T-helper 1 cell treated with Interleukin-12 subunit alpha and Interleukin-12 subunit beta and Interleukin-4 antibody, amounts not matched to agents 30 ng/mL and 1 ng/mL, for 36 hours (primary cell): ENCODE data around the gene JAK1. TPM values are rescaled to one million over a fixed set of nuclear protein-coding genes. Genes with fewer than 3 reads are reported as not detected.
"Not testable (repeated sequence)": the region's sequence is repeated elsewhere in the genome, so short reads cannot be mapped to it uniquely, and the experiment has no call there.

Experiments
- intact Hi-C: fragments of 100-400 bp; cut with micrococcal nuclease; formaldehyde crosslinking; loops from one replicate; pipeline ENCODE4 v1.15.1; 2024
- total RNA-seq: library from RNA; stranded (reverse); gene quantifications from 2 replicates; pipeline ENCODE4 v1.2.3, GENCODE V29; 2022

The JAK1 gene
- total RNA-seq, 1 donor from 2014 or later = 206 TPM

- intact Hi-C loops = no loop called here
Observed at GRCh38 chr1:64844175-64844574, 122.2 kb downstream of the JAK1 start.

- intact Hi-C loops = no loop called here
Observed at GRCh38 chr1:64843675-64844074, 122.7 kb downstream of the JAK1 start.

- intact Hi-C loops = no loop called here
Observed at GRCh38 chr1:64842224-64842623, 124.1 kb downstream of the JAK1 start.

- intact Hi-C loops = no loop called here
Observed at GRCh38 chr1:64841330-64842065, 124.9 kb downstream of the JAK1 start.

GRCh38 chr1:64839732-64840405, 126.5 kb downstream of the JAK1 start:
- intact Hi-C loops = no loop called here

- intact Hi-C loops = no loop called here
Observed at GRCh38 chr1:64839261-64839660, 127.1 kb downstream of the JAK1 start.

GRCh38 chr1:64838486-64838885, 127.9 kb downstream of the JAK1 start:
- intact Hi-C loops = no loop called here

- intact Hi-C loops = no loop called here
Observed at GRCh38 chr1:64836802-64837201, 129.5 kb downstream of the JAK1 start.

- intact Hi-C loops = no loop called here
Observed at GRCh38 chr1:64834734-64835133, 131.6 kb downstream of the JAK1 start.

GRCh38 chr1:64830030-64830651, 136.2 kb downstream of the JAK1 start:
- intact Hi-C loops = no loop called here

- intact Hi-C loops = loop anchor here (5.0 to 10.0 kb wide), 3 partner anchors 318 to 1235 kb away; partner anchors contain the start of genes AK4 and PGM1
Observed at GRCh38 chr1:64829411-64830029, 136.8 kb downstream of the JAK1 start.

- intact Hi-C loops = loop anchor here (5.0 to 10.0 kb wide), 3 partner anchors 318 to 1234 kb away; partner anchors contain the start of genes AK4 and PGM1
Observed at GRCh38 chr1:64828829-64829228, 137.5 kb downstream of the JAK1 start.

- intact Hi-C loops = loop anchor here (1.0 to 10.0 kb wide), 5 partner anchors 139 to 1232 kb away; partner anchors contain the start of genes AK4, JAK1 and PGM1
Observed at GRCh38 chr1:64826991-64827390, 139.4 kb downstream of the JAK1 start.

GRCh38 chr1:64823691-64824476, 142.5 kb downstream of the JAK1 start:
- intact Hi-C loops = loop anchor here (1.0 to 10.0 kb wide), 7 partner anchors 80 to 1229 kb away; partner anchors contain the start of gene PGM1

GRCh38 chr1:64822621-64823020, 143.7 kb downstream of the JAK1 start:
- intact Hi-C loops = loop anchor here (10.0 kb wide), 2 partner anchors 318 to 1228 kb away; partner anchors contain the start of gene PGM1

- intact Hi-C loops = loop anchor here (10.0 kb wide), 2 partner anchors 316 to 1226 kb away; partner anchors contain the start of gene PGM1
Observed at GRCh38 chr1:64820572-64820971, 145.8 kb downstream of the JAK1 start.

- intact Hi-C loops = not testable (repeated sequence)
Observed at GRCh38 chr1:64817364-64817763, 149.0 kb downstream of the JAK1 start.

- intact Hi-C loops = no loop called here
Observed at GRCh38 chr1:64814427-64814826, 151.9 kb downstream of the JAK1 start.

- intact Hi-C loops = no loop called here
Observed at GRCh38 chr1:64811131-64811530, 155.2 kb downstream of the JAK1 start.

GRCh38 chr1:64810001-64810400, 156.3 kb downstream of the JAK1 start:
- intact Hi-C loops = no loop called here

- intact Hi-C loops = no loop called here
Observed at GRCh38 chr1:64809309-64809708, 157.0 kb downstream of the JAK1 start.
